C4-2B (cell line): ENCODE measurements around the gene IQCC.

Source experiments
- H3K27ac ChIP-seq: fragments of 450-650 bp; 2 replicates; pipeline ENCODE4 v1.5.1; 2017
- ZFX ChIP-seq: fragments of 450-650 bp; IDR thresholded peaks from 2 replicates; pipeline ENCODE4 v1.6.1; 2017
- TF ChIP-seq, protein P1 (sequence below): fragments of 450-650 bp; conservative IDR thresholded peaks from 2 replicates; pipeline ENCODE4 v1.5.1; 2017; ENCODE audit warnings: mild to moderate bottlenecking

Gene IQCC

DNA sequence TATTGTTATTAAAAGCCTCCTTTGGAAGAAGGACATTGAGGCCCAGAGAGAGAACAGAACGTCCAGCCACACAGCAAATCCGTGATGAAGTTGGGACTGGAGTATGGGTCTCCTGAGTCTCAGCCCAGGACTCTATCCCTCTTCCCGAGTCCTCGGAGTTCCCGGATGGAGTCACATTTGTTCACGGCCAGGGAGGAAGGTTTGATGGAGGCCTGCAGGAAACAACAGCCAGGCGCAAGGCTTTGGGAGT lies 26.4 kb upstream of the IQCC start:
- TF ChIP-seq ZFX = no peak
- peak overlapping the region; percentile 94 for H3K27ac ChIP-seq

DNA sequence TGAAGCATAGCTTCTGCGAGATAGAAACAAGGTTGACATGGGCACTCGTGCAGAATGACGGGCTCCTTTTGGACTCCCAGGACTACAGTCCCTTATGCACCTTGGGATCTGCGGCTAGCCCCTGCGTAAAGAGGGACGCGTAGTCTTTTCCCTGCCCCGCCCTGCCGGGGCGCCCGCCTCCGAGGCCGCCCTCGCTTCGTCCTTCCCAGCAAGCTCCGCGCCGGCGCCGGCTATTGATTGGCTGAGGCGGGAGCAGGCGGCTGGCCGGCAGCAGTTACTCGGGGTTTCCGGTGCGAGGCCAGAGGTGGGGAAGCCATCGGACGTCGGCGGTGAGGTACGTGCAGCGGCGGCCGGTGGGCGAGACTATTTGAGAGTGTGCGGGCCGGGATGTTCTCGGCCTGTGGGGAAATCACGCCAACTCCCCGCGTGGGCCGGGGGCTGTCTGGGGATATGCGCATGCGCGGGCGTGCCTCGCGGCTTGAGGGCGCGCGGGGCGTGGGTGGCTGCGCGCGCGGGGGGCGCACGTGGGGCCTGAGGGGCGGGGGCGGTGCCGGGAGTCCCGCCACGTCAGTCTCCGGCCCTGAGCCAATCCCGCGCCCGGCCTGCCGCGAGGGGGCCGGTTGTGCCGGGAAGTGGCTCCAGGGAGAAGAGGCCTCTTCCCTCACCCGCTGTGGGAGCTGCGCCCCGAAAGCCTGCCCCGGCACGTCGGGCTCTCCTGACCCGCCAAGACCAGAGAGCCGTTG lies 25.9 kb upstream of the IQCC start, which contains the start of gene TXLNA:
TSS of gene TXLNA (plus strand) at position 233 of the 743 bp plus-strand sequence. CDS start 671 bp downstream, outside the sequence.
- peak within 1 kb of the TSS; percentile 94 for H3K27ac ChIP-seq
- TF ChIP-seq ZFX = peak; percentile 65
- TF ChIP-seq, protein P1, sequence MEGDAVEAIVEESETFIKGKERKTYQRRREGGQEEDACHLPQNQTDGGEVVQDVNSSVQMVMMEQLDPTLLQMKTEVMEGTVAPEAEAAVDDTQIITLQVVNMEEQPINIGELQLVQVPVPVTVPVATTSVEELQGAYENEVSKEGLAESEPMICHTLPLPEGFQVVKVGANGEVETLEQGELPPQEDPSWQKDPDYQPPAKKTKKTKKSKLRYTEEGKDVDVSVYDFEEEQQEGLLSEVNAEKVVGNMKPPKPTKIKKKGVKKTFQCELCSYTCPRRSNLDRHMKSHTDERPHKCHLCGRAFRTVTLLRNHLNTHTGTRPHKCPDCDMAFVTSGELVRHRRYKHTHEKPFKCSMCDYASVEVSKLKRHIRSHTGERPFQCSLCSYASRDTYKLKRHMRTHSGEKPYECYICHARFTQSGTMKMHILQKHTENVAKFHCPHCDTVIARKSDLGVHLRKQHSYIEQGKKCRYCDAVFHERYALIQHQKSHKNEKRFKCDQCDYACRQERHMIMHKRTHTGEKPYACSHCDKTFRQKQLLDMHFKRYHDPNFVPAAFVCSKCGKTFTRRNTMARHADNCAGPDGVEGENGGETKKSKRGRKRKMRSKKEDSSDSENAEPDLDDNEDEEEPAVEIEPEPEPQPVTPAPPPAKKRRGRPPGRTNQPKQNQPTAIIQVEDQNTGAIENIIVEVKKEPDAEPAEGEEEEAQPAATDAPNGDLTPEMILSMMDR = no peak

GRCh38 chr1:32180186-32181060 lies 25.0 kb upstream of the IQCC start:
- peak overlapping the region; percentile 94 for H3K27ac ChIP-seq
- TF ChIP-seq, protein P1 = no peak
- no peak for TF ChIP-seq ZFX

DNA sequence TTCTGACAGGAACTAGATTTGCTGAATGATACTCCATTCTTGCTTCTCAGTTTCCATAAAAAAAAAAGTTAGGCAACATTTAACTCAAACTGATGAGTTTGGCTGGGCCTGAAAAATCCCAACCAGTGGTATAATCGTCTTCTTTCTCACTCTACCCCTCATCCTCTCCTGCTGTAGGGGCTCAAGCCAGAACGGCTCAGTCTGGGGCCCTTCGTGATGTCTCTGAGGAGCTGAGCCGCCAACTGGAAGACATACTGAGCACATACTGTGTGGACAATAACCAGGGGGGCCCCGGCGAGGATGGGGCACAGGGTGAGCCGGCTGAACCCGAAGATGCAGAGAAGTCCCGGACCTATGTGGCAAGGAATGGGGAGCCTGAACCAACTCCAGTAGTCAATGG lies 24.4 kb upstream of the IQCC start:
- H3K27ac ChIP-seq = peak overlapping the region; percentile 94; the same call in 1 of the 2 replicates
- no peak for TF ChIP-seq ZFX
- TF ChIP-seq, protein P1 = no peak

- no peak overlapping the region; the same call in 1 of the 2 replicates for H3K27ac ChIP-seq
- no peak for TF ChIP-seq ZFX
- TF ChIP-seq, protein P1 = no peak
These were observed 23.9 kb upstream of the IQCC start for GRCh38 chr1:32181563-32181962.

DNA sequence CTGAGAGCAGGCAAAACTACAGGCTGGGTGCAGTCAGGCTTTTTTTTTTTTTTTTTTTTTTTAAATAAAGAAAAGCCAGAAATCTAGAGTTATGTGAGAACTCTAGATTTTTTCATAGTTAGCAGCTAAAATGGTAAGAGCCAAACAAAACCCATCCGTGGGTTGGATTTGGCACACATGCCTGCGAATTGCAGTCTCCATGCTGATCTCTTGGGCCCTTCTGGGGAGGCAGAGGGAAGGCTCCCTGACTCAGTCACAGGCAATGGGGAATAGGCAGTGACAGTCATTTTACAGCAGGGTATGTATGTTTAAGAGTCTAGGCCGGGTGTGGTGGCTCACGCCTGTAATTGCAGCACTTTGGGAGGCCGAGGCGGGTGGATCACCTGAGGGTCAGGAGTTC lies 23.4 kb upstream of the IQCC start:
- H3K27ac ChIP-seq = no peak overlapping the region
- no peak for TF ChIP-seq ZFX
- TF ChIP-seq, protein P1 = no peak

GRCh38 chr1:32184650-32185049 lies 20.8 kb upstream of the IQCC start:
- TF ChIP-seq, protein P1 = no peak
- TF ChIP-seq ZFX = no peak
- no peak overlapping the region for H3K27ac ChIP-seq
